ENCODE measurements around the gene CDH20. TPM values are rescaled to one million over a fixed set of nuclear protein-coding genes. Genes with fewer than 3 reads are reported as not detected.

Gene CDH20
- polyA plus RNA-seq, 2 of the 4 experiments (the other 2 are of a cell fraction): not detected

DNA sequence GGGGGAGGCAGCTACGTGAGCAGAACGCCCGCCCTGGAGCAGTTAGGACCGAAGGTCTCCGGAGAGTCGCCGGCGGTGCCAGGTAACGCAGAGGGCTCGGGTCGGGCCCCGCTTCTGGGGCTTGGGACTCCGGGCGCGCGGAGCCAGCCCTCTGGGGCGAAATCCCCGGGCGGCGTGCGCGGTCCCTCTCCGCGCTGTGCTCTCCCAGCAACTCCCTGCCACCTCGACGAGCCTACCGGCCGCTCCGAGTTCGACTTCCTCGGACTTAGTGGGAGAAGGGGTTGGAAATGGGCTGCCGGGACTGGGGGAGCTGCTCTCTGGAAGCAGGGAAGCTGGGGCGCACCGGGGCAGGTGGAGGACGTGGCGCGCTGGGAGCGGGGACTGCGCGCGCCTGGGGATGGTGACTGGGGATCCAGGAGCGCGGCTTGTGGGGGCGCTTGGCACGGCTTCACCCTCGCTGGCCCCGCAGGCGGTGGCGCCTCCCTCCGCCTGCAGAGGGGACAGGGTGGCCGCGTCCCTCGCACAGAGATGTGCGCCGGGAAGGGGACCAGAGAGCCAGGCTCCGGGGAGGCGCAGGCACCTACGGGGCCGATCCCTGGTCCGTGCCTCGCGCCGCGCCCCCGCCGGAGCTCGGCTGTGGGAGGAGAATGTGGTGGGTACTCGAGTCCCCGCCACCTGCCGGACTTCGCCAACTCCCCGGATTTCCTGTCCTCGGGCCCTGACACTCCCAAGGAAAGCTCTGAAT is 688 bp downstream of the CDH20 start:
- Histone ChIP-seq H3K4me3 (no peak overlapping the region), H3K4me2 (0 out of 3 replicates have a peak overlapping the region, but pooled peaks have one; percentile 19), H3K9me3 (no peaks in the 10 kb centered on the region), H3K27ac (no peak overlapping the region), H3K4me1 (no peaks in the 10 kb centered on the region)
- FAIRE-seq: no peak
- 7% methylated on average over 3 of the region's 73 CpGs for WGBS (ENCODE audit: missing lambda C conversion rate)
- ATAC-seq: no peak
- DNase-seq (ENCODE audit: low read depth in 1 of 2, low spot score in 1 of 2): no peak
- TF ChIP-seq POLR2AphosphoS2 (conservative IDR thresholded peaks at IDR 0.05; ENCODE audit: low read length) (no peak), TFCP2L1 (CRISPR knock-in tag; IDR thresholded peaks at IDR 0.05) (no peak), POLR2A (IDR thresholded peaks at IDR 0.05; ENCODE audit: low read length) (no peak), RARB (CRISPR knock-in tag; IDR thresholded peaks at IDR 0.05) (no peak), CTCF (IDR thresholded peaks at IDR 0.05) (no peak), HOXA7 (CRISPR knock-in tag; IDR thresholded peaks at IDR 0.05) (no peak), E2F6 (IDR thresholded peaks at IDR 0.05; ENCODE audit: borderline replicate concordance, low read depth) (no peak), JUNB (IDR thresholded peaks at IDR 0.05) (no peak), ESRRA (IDR thresholded peaks at IDR 0.05; ENCODE audit: borderline replicate concordance, low read length) (no peak), CHD2 (IDR thresholded peaks at IDR 0.05; ENCODE audit: low read length, partially characterized antibody) (no peak), ZSCAN20 (CRISPR knock-in tag; IDR thresholded peaks at IDR 0.05) (no peak), NPAS2 (CRISPR knock-in tag; IDR thresholded peaks at IDR 0.05; ENCODE audit: borderline replicate concordance) (no peak)
- TF ChIP-seq, protein P1, sequence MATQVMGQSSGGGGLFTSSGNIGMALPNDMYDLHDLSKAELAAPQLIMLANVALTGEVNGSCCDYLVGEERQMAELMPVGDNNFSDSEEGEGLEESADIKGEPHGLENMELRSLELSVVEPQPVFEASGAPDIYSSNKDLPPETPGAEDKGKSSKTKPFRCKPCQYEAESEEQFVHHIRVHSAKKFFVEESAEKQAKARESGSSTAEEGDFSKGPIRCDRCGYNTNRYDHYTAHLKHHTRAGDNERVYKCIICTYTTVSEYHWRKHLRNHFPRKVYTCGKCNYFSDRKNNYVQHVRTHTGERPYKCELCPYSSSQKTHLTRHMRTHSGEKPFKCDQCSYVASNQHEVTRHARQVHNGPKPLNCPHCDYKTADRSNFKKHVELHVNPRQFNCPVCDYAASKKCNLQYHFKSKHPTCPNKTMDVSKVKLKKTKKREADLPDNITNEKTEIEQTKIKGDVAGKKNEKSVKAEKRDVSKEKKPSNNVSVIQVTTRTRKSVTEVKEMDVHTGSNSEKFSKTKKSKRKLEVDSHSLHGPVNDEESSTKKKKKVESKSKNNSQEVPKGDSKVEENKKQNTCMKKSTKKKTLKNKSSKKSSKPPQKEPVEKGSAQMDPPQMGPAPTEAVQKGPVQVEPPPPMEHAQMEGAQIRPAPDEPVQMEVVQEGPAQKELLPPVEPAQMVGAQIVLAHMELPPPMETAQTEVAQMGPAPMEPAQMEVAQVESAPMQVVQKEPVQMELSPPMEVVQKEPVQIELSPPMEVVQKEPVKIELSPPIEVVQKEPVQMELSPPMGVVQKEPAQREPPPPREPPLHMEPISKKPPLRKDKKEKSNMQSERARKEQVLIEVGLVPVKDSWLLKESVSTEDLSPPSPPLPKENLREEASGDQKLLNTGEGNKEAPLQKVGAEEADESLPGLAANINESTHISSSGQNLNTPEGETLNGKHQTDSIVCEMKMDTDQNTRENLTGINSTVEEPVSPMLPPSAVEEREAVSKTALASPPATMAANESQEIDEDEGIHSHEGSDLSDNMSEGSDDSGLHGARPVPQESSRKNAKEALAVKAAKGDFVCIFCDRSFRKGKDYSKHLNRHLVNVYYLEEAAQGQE (IDR thresholded peaks at IDR 0.05): no peak
- CTCF ChIA-PET: interaction anchor here (0.6 to 1.5 kb wide), 2 partner anchors 11 to 660 kb away, joined by 3 read pairs; no protein-coding TSS in a partner anchor
- POLR2A ChIA-PET: no interaction called here

DNA sequence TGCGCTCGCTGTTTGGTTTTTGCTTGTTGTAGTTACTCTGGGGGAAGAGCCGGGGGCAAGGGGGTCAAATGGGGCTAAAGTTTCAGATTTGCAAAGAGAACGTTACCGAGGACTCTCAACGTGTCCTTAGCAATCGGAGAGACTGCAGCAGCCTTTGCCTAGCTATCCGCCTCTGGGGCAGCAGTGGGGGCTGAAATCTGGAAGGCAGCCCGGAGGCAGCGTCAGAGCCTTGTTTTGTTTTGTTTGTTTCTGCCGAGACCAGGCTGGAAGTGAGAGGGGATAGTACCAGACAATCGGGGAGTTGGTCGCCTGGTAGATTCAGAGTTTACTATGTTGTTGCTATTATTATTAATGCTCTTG is 1.2 kb downstream of the CDH20 start:
- no peak for TF ChIP-seq CHD4 (IDR thresholded peaks at IDR 0.05; ENCODE audit: borderline replicate concordance)
- FAIRE-seq (no peak), ATAC-seq (no peak), DNase-seq (ENCODE audit: low read depth in 1 of 2, low spot score in 1 of 2) (no peak)
- CTCF ChIA-PET: interaction anchor here (0.6 kb wide), 1 partner anchor 660 kb away, joined by 3 read pairs; no protein-coding TSS in a partner anchor
- Histone ChIP-seq H3K4me2 (0 out of 3 replicates have a peak overlapping the region, but pooled peaks have one; percentile 19), H3K4me3 (no peak overlapping the region), H3K27ac (no peak overlapping the region), H3K9me3 (no peaks in the 10 kb centered on the region), H3K4me1 (no peaks in the 10 kb centered on the region)
- 0% methylated on average over 5 of the region's 13 CpGs for WGBS (ENCODE audit: missing lambda C conversion rate)
- POLR2A ChIA-PET: no interaction called here

GRCh38 chr18:61334951-61335683 is 1.9 kb downstream of the CDH20 start:
- Histone ChIP-seq H3K27ac (no peak overlapping the region), H3K4me3 (no peak overlapping the region), H3K9me3 (no peaks in the 10 kb centered on the region), H3K4me2 (no peak overlapping the region), H3K4me1 (no peaks in the 10 kb centered on the region)
- TF ChIP-seq HOXA7 (CRISPR knock-in tag; IDR thresholded peaks at IDR 0.05): no peak
- no peak for TF ChIP-seq SREBF2 (IDR thresholded peaks at IDR 0.05)
- no peak for TF ChIP-seq FOSL2 (IDR thresholded peaks at IDR 0.05)
- TF ChIP-seq FOSL2 (CRISPR knock-in tag; IDR thresholded peaks at IDR 0.05): no peak
- WGBS (ENCODE audit: missing lambda C conversion rate): 14% methylated on average over 10 of the region's 10 CpGs
- CTCF ChIA-PET: no interaction called here
- POLR2A ChIA-PET: no interaction called here
- no peak for ATAC-seq
- no peak for FAIRE-seq
- no peak for DNase-seq (ENCODE audit: low read depth in 1 of 2, low spot score in 1 of 2)

All from A549 (cell line).